T47D (cell line): ENCODE data around the gene UAP1L1.

ENCODE experiments used
- DNase-seq, 2 experiments: peaks; one replicate each; pipeline versions ENCODE4 v3.0.0 to v3.0.0-alpha.2; 2011 to 2012; ENCODE audit warnings: low read depth in 1 of 2, low spot score in 1 of 2
- JUND ChIP-seq: IDR thresholded peaks from 2 replicates; pipeline ENCODE4 v1.6.1; 2012; ENCODE audit warnings: low read depth
- in situ Hi-C: cut with HindIII; loops from 2 replicates; pipeline ENCODE4 v1.10.0; 2016; ENCODE audit warnings: low sequenced_read_pairs, low pct_unique_long_range_greater_than_20kb

UAP1L1 gene

GRCh38 chr9:137045294-137046087 is 31.8 kb upstream of the UAP1L1 start:
- DNase-seq = peak in 1 of 2 experiments; percentile 42
- in situ Hi-C loops = no loop called here
- no peak for TF ChIP-seq JUND

GRCh38 chr9:137046088-137046787 is 31.1 kb upstream of the UAP1L1 start, which contains the start of gene NPDC1:
TSS of gene NPDC1 (minus strand) at chr9:137046177. CDS start at chr9:137045989, 188 bp downstream.
- DNase-seq = peak; percentile 96 to 97
- in situ Hi-C loops = no loop called here
- TF ChIP-seq JUND = no peak

GRCh38 chr9:137048655-137049543 is 28.4 kb upstream of the UAP1L1 start:
- DNase-seq = peak; percentile 88 to 95
- in situ Hi-C loops = no loop called here
- TF ChIP-seq JUND = no peak

GRCh38 chr9:137049544-137050449 is 27.5 kb upstream of the UAP1L1 start:
- no peak for TF ChIP-seq JUND
- in situ Hi-C loops = no loop called here
- peak in 1 of 2 experiments; percentile 81 for DNase-seq

- peak in 1 of 2 experiments; percentile 64 for DNase-seq
- in situ Hi-C loops = no loop called here
- TF ChIP-seq JUND = no peak
These were observed 26.7 kb upstream of the UAP1L1 start for GRCh38 chr9:137050570-137050969.

- no peak for TF ChIP-seq JUND
- in situ Hi-C loops = no loop called here
- no peak for DNase-seq
These were observed 26.1 kb upstream of the UAP1L1 start for GRCh38 chr9:137051145-137051724.

GRCh38 chr9:137052293-137052692 is 25.0 kb upstream of the UAP1L1 start:
- no peak for DNase-seq

GRCh38 chr9:137052998-137053943 is 24.0 kb upstream of the UAP1L1 start:
- no peak for TF ChIP-seq JUND
- in situ Hi-C loops = no loop called here
- no peak for DNase-seq

More at GRCh38 chr9:137052293-137052692, 25.0 kb upstream of the UAP1L1 start:
- in situ Hi-C loops = no loop called here
- TF ChIP-seq JUND = no peak

- in situ Hi-C loops = no loop called here
- DNase-seq = peak; percentile 89 to 96
- no peak for TF ChIP-seq JUND
These were observed 23.1 kb upstream of the UAP1L1 start, which contains the start of gene ENTPD2 for GRCh38 chr9:137053944-137054931. TSS of gene ENTPD2 (minus strand) at chr9:137054061. CDS start at chr9:137053997, 64 bp downstream.
